T1000 (cell line): Measurements from ENCODE around the gene STARD13.

ENCODE experiments used
- DNase-seq: peaks from one replicate; lab custom pipeline; 2025; ENCODE audit warnings: mixed read lengths; lab: John Stamatoyannopoulos, UW

STARD13 gene

GRCh38 chr13:33144358-33144784, 141.2 kb downstream of the STARD13 start:
- DNase-seq = no peak

GRCh38 chr13:33139780-33140535, 145.6 kb downstream of the STARD13 start:
- DNase-seq = no peak

GRCh38 chr13:33139184-33139583, 146.4 kb downstream of the STARD13 start:
- DNase-seq = no peak

GRCh38 chr13:33138441-33138840, 147.1 kb downstream of the STARD13 start:
- no peak for DNase-seq

GRCh38 chr13:33137721-33138120, 147.8 kb downstream of the STARD13 start:
- no peak for DNase-seq

- no peak for DNase-seq
Measured at GRCh38 chr13:33135097-33135496, 150.5 kb downstream of the STARD13 start.

GRCh38 chr13:33134213-33134612, 151.3 kb downstream of the STARD13 start:
- DNase-seq = no peak

GRCh38 chr13:33132644-33133440, 152.7 kb downstream of the STARD13 start:
- DNase-seq = no peak

- DNase-seq = no peak
Measured at GRCh38 chr13:33129886-33130285, 155.7 kb downstream of the STARD13 start.

GRCh38 chr13:33129094-33129832, 156.3 kb downstream of the STARD13 start:
- no peak for DNase-seq

- no peak for DNase-seq
Measured at GRCh38 chr13:33128134-33128533, 157.4 kb downstream of the STARD13 start.

GRCh38 chr13:33127009-33127551, 158.5 kb downstream of the STARD13 start:
- DNase-seq = no peak

- peak; percentile 61 for DNase-seq
Measured at GRCh38 chr13:33125821-33126570, 159.6 kb downstream of the STARD13 start.

- no peak for DNase-seq
Measured at GRCh38 chr13:33123066-33123859, 162.3 kb downstream of the STARD13 start.

- no peak for DNase-seq
Measured at GRCh38 chr13:33119856-33120543, 165.6 kb downstream of the STARD13 start.

- DNase-seq = no peak
Measured at GRCh38 chr13:33119022-33119781, 166.4 kb downstream of the STARD13 start.

- no peak for DNase-seq
Measured at GRCh38 chr13:33116321-33117010, 169.1 kb downstream of the STARD13 start.

- no peak for DNase-seq
Measured at GRCh38 chr13:33115274-33115673, 170.3 kb downstream of the STARD13 start.

- no peak for DNase-seq
Measured at GRCh38 chr13:33114146-33114545, 171.4 kb downstream of the STARD13 start.
